NCI-H510A treated with DMSO at 0.1 percent for 48 hours (cell line): Measurements from ENCODE around the gene TRMT11.

Experiments used
- DNase-seq: peaks from one replicate; lab custom pipeline; 2025; lab: John Stamatoyannopoulos, UW

Gene TRMT11

DNA sequence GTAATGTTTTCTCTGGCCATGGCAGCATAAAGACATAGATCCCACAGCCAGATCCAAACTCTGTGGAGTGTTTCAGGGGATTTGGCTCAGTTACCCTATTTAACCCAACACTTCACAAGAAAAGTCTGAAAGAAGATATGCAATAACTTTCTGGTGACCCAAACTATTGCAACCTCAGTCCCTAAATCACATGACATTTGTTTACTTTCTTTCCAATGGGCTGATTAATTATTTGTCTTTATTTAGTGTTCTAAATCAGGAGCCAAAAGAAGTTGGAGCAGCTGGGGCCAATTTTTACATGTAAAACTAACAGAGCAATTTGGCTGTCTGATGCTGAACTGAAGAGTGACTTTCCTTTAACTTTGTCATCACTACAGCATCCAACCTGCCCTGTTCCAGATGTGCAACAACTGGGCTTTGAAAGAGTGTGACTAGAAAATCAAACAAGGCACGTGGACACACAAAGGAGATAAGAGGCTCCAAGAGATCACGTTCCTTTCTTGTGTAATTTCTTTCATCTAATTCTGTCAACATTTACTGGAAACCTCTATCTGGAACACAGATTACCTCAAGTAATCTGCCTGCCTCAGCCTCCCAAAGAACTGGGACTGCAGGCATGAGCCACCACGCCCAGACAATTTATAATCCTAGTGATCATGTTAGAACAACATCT, 90.8 kb downstream of the TRMT11 start:
- no peak for DNase-seq

DNA sequence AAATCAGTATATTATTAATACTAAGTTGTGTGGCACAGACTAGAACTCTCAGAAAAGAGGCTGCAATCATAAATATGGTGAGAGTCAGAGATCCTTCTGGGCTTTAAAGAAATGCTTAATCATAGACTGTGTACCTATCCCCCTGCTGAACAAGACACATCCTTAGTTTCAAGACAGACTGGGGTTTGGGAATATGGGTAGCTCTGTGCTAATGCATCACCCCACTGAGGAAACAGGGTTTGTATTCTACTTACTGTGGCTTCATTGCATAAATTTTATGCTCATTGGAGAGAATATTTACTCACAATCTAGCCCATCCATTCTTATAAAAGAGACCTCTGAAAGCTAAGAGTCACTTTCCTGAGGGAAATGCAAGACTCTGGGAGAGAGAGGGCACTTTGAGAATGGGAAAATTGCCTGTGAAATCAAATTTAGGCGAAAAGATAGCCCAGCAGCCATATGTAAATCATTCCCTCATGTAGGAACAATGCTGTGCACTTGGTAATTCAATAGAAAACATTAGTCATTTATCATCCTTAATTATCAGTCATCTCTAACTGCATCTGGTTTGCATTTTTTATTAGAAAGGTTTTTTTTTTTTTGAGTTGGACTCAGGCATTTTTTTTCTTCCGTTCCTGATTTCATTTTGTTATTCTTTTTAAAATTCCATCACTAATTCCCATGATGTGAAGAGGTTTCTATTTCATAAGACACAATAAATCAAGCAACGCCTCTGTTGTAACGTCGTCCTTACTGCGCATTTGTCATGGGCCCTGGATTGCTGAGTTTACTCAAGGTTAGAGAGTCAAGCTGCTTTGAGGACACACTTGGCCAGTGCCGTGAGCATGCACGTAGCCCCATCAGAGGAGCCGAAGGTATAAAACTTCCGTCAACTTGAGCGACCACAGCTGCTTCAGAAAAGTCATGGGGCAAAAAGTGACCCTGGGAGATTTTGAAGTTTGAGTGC, 91.8 kb downstream of the TRMT11 start:
- DNase-seq = no peak

- no peak for DNase-seq
Observed at GRCh38 chr6:126083875-126084274, 97.5 kb downstream of the TRMT11 start.

DNA sequence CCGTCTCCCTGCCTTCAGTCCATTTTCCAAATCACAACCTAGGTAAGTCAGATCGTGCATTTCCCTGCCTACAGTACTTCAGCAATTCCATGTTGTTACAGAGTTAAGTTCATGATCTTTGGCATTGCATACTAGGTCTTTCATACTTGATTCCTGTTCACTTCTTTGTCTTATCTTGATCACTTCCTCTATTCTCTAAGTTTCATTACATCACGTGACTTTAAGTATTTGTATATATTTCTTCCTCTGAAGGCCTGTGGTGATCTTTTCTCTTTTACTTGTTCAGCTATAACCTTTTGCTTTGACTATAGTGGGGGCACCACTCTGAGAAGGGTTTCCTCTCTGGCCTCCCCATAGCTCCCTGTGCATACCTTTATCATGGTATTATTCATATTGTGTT, 100.2 kb downstream of the TRMT11 start:
- DNase-seq = no peak
